Stimulated activated CD4-positive, alpha-beta T cell treated with anti-CD3 and anti-CD28 coated beads, TNF-alpha, amount 100 ng/mL, for 48 hours (primary cell): ENCODE data around the gene C3orf33.

Experiments used
- DNase-seq, 3 donors: peaks; one replicate each; pipeline ENCODE4 v3.0.0-alpha.2; 2020; ENCODE audit warnings: low read depth in 3 of 3

The C3orf33 gene

DNA sequence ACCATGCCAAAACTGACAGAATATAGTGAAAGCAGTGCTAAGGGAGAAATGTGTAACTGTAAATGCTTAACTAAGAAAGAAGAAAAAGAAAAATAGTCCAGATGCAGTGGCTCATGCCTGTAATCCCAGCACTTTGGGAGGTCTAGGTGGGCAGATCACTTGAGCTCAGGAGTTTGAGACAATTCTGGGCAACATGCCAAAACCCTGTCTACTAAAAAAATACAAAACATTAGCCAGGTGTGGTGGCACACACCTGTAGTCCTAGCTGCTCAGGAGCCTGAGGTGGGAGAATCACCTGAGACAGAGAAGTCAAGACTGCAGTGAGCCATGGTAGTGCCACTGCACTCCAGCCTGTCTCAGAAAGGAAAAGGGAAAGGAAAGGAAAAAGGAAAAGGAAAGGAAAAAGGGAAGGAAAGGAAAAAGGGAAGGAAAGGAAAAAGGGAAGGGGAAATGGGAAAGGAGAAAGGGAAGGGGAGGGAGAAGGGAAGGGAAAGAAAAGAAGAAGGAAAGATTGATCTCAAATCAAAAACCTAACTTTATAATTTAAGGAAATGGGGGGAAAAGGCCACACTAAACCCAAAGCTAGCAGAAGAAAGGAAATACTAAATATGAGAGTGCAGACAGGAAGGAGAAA lies 20.3 kb downstream of the C3orf33 start:
- no peak for DNase-seq

DNA sequence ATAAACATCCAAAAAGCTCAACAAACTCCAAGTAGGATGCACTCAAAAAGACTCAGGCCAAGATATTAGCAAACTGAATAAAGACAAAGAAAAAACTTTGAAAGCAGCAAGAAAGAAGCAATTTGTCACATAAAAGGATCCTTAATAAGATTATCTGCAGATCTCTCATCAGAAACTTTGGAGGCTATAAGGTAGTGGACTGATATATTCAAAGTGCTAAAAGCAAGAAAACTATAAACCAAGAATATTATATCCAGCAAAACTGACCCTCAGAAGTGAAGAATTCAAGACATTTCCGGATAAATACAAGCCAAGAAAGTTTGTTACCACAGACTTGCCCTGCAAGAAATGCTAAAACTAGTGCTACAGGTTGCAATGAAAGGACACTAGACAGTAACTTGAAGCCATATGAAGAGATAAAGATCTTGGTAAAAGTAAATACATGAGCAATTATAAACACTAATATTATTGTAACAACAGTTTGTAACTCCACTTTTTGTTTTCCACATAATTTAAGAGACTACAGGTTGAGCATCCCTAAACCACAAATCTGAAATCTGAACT lies 23.6 kb downstream of the C3orf33 start:
- no peak for DNase-seq

DNA sequence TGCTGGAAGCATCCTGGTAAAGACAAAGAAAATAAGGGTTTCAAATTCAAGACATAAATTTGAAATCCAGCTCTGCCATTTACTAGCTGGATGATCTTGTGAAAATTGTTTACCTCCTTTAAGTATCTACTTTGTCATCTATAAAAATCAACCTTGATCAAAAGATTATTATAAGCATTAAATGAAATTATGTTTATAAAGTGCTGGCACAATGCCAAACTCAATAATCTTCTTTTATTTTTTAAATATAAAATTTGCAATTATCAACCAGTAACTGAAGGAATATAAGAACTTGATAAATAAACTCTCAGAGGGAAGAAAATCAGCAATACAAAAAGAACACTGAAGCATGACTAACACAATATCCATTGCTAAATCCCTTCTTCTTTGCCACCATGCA lies 25.8 kb downstream of the C3orf33 start:
- DNase-seq, result no peak

DNA sequence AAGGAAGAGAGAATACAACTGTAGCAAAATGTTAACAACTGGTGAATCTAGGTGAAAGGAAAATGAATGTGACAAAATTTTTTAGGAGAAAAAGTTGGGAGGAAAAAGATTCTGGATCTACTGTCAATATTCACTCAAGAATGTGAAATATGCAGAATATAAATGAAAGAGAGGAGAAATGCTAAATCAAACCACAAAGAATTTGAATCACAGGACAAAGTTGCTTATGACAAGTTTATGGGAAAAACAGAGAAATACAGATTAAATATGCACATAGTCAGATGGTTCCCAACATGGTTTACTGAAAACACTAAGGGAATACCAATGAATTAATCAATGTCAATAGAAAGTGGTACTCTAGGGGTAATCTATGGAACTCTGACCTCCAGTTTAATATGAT lies 27.6 kb downstream of the C3orf33 start:
- no peak for DNase-seq

DNA sequence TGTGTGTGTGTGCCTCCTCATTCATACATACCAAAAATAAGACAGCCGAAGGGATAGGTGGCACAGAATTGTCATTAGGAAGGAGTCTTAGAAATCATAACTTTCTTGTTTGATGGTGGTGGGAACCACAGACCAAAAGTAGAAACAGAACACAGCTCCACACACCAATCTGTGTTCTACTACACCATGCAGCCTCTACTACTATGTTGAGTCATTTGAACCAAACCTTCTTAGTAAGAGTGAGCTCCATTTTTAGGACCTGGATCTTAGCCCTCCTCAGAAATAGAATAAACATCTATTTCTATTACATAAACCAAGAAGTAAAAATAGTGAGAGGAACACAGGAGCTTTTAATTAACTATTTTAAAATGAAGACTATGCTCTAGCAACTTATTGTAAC lies 33.3 kb downstream of the C3orf33 start:
- DNase-seq, result no peak

DNA sequence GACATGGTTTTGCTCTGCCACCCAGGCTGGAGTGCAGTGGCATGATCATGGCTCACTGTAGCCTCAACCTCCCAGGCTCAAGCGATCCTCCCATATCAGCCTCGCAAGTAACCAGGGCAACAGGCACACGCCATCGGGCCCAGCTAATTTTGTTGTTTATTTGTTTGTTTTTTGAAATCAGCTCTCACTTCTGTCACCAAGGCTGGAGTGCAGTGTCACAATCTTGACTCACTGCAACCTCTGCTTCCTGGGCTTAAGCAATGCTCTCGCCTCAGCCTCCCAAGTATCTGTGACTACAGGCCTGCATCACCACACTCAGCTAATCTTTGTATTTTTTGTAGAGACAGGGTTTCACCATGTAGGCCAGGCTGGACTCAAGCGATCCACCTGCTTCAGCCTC lies 35.0 kb downstream of the C3orf33 start:
- DNase-seq, result no peak

DNA sequence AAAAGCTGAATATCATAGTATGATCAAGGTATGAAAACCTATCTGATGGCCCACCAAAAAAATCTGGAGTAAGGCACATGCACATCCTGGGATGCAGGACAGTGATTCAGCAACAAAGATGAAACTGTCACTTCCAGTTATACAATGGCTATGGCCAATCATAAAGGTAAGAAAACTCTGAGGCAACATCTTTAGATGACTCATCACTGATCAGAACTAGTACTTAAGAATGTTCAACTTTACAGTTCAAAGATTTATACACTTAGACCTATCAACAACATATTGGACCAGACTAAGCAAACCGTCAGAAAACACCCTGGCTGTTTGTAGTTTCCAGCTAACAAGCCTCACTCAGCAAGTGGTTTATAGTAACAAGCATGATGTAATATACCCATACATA lies 39.9 kb downstream of the C3orf33 start:
- no peak for DNase-seq

DNA sequence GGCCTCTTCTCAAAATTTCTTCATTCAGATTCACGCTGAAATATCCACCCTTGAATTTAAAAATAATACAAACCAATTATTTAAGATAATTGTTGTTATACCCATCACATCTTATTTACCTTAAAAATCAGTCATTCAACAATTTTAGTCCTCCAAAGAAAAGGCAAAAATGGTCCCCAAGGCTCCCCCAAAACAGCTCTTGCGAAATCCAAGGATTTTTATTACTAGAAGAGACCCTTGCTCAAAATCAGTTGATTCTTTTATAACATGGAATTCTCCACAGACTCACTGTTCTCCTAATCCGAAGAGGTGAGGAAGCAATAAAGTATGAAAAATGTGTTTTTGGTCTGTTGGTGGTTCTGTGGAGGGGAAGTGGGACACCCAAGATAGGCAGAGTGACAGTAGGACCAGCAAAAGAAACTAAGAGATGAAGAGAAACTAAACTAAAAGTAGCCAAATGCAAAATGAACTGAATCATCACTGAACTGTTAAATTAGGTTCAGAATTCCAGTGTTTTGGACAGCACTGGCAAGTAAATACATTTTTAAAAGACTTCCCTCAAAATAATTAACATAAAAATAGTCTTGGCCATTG lies 42.1 kb downstream of the C3orf33 start:
- no peak for DNase-seq

DNA sequence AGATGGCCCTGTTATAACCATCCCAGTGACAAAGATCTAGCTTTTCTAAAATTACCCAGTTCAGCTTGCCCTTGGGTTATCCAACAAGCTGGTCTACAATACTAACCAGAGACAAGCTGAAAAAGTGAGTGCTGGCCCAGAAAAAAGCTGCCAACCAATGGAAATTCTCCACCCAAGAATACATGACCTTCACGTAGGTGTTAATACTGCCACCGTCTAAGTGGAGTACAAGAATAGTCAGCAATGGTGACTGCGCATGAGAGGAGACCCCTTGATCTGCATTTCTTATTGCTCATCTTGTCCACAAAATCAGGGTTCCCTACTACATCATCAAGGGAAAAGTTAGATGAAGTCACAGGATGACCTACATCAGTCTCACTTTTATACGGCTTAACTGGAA lies 45.4 kb downstream of the C3orf33 start:
- DNase-seq, result no peak

DNA sequence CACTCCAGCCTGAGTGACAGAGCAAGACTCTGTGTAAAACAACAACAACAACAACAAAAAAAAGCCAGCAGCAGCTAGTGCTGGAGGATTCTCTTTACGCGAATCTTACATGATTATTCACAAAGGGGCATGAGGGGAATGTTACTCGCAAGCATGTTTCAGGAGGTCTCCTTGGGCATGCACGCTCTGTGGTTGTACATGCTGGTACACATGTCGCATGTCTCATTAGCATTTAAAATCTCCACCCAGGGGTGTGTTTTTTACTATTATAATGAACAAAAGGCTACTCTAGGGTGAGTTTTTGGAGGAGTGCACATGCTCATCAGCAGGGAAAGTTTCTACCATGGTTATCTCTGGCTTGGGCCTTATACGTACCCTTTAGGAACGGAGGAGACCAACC lies 48.5 kb downstream of the C3orf33 start:
- DNase-seq, result no peak

DNA sequence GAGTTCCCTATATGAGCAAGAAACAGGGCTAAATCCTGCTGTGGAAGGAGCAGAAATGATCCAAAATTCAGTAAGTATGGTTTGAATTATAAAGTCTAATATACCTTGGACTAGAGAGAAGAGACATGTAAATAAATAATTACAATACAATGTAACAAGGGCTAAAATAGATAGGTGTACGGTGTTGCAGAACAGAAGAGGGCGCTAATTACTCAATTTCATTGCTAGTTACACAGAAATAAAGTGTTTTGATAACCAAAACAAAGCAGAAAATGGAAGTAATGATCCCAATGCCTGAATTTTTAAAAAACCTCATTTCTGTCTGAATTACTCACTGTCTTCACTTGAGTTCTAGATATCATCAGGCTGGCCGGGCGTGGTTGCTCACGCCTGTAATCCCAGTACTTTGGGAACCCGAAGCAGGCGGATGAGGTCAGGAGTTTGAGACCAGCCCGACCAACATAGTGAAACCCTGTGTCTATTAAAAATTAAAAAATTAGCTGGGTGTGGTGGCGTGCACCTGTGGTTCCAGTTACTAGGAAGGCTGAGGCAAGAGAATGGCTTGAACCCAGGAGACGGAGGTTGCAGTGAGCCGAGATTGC lies 52.9 kb downstream of the C3orf33 start:
- no peak for DNase-seq

DNA sequence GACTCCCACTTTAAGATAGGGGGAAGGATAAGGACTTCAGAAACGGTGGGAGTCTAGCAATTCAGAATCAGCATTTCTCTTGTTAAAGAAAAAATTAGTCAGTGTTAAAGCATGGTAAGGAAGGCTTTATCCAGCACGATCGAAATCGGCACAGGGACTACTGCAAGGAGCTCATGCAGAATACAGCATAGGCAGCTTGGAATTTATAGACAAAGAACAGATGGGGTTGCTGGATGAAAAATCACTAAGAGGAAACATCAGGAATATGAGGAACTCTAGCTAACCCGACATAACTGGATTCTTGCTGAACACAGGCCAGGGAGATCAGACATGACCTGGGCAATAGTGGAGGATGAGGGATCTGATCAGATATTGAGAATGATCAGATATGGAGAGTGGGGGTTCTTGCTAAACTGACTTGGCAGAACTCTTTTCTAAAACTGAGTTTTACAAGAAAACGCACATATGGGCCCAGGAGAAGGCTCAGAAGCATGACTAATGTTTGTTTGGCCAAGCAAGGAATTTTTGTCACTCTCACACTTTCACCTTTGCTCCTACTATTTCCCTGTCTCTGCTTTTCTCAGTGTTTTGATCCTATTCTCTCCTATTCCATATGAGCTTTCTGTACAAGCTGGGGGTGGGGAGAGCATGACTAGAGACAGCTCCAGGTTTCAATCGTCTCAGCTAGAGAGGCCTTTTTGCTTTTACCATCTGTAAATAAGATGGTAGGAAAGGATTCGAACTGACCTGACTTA lies 57.3 kb downstream of the C3orf33 start:
- DNase-seq, result no peak

DNA sequence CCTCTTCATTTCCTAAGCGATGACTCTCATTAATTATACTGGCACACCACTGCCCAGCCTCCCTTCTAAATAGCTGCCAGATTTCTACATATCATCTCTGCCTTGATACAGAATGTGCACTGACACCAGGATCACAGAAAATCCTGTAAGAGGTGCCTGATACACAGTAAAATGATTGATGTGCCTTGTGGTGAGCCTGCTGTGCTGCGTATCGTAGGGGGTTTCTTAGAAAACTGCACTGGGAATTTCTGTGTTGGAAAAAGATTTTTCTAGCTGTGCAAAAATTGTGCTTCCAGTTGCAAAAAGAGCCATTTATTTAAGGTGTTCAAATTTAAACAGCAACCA lies 58.2 kb downstream of the C3orf33 start:
- no peak for DNase-seq

DNA sequence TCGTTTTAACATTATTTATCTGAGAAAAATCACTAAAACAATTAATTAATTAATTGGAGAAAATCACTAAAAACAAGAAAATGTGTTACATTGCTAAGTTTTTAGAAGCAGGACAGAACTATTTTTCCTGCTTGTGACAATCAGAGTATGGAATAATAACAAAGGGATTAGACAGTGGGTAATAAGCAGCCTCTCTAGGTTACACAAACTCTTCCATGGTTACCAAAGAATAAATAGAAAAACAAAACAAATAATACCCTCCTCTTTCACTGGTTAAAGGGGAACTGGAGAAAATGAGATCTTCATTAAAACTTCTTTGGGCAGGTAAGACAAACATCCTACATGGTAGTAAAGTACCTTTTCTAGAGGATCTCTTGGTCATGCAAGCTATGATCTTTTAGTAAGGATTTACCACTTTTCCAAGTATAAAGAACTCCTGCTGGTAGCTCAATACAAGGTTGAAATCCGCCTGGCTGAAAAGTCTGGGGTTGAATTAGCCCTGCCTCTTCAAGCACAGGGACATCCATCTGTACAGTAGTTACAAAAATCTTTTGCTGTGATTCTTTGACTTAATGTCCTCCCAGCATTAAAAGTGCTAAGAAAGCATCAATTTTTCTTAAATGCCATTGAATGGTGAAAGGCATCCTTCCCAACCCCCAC lies 58.7 kb downstream of the C3orf33 start:
- no peak for DNase-seq

DNA sequence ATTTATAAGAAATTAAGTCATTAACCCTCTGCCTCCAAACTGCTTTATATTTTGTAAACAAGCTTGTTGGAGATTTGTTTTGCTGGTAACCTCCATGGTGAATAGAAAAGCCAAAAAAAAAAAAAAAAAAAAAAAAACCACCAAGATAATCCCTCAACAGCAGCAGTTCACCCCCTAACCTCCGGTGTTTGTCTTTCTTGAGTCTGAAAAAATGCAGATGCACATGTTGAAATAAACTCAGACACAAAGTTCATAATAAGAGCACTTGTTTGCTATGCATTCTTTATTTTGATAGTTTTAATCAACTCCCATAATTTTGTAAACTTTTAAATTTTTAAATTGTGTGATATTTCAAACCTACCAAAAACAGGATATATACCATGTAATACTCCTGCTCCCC lies 59.4 kb downstream of the C3orf33 start:
- DNase-seq, result no peak

DNA sequence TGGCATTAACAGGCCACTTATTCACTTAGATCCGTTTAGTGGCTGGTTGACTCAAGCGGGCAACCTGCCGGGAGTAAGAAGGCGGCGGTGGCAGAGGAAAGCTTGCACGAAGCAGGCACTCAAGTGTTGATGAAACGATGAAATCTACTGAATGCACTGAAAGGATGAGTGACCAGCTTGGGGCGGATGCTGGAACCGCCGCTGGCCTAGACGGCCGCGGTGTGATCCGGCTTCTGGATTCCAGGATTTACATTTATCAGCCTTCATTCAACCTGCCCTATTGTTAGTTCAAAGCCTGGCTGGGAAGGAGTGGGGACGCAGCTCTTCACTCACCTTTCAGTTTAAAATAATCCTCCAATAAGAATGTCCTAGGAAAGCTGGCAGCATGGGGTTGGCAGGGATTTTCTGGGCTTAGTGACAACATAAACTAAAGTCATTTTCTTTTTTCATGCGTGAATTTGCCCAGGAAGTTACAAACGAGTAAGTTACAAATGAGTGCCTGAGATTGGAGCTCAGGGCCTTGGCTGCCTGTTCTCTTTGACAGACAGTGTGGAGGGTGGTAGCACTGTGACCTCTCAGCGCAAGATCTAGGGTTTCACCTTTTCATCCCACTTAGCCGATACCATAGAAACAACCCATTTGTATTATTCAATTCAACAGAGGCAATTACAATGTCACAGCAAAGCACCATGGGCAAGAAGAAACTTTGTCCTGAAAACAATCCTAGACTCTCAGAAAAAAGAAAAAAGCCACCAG lies 60.1 kb downstream of the C3orf33 start:
- DNase-seq, result no peak

DNA sequence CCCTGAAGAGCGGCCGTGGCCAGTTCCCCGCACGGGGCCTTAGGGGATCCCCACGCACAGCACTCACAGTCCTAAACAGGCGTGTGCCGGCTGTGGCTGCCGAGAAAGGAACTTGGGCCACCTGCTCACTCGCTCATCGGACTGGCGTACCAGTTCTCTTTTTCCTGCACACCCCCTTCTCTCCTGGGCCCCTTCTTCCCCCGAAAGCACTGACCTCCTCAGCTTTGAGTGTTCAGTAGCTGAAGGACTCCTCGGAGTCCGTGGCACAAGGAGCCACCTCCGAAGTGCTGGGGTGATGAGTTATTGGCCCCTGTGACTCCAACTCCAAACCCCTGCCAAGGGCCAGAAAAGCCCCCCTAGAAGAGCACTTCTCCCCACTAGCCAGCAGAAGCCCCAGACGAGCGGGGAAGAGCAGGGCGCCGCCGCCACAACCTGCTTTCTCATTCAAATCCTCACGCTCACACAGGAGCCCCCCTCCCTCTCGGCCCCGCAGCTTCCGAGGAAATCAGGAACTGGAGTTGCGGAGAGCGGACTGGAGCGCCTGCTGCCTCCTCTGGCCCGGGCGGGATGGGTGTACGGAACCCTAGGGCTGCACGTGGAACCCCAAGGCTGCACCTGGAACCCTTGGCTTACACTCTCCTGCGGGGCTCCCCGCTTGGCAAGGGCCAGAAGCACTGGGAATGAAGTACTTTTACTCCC lies 61.3 kb downstream of the C3orf33 start, which contains the start of gene PLCH1:
Gene PLCH1, minus strand, starts transcription at position 446 of the 699 bp plus-strand sequence. CDS start 40,847 bp downstream, outside the sequence.
- peak in 1 of 3 donors; percentile 17 for DNase-seq

DNA sequence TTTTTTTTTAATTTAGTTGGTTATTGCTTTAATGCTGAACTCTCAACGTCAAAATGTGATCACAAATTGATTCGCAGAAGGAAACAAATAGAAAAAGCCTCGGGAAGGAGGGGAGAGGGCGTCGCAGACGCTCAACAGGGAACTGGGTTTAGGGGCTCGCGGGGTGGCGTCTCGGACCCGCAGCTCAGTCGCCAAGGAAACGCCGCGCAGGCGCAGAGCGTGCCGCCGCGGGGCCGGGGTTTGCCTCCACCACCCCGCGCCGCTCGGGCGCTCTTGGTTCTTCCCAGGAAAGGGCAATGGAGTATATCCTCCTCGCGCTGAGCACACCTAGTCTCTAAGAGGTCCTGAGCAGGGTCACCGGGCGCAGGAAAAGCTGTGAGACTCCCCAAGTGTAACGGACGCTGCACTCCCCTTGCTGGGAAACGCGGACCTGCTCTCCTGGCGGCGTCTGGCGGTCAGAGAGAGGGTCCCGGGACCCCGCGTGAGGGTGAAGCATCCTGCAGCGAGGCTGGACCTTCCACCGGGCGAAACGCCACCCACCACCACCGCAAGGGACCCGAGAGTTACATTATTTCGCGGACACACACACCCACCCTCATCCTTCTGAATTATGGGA lies 62.0 kb downstream of the C3orf33 start:
- DNase-seq, result peak in 2 of 3 donors; percentile 25 to 31

DNA sequence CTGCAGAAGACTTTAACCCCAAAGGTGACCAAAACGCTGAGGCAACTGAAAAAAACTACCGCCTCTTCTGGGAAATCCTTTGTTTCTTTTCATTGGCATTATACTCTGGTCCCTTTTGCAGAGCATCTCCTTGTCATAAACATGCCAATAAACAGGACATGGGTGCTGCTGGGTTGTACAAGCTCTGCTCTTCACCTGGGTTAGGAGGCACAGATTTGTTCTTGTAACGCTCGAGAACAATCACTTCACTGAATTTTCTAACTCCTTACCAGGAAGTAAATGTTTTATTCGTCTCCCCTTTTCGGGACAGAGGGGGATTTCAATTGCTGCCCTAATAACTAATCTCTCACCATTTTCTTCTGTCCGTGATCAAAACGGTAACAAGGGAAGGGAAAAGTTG lies 62.5 kb downstream of the C3orf33 start:
- no peak for DNase-seq

DNA sequence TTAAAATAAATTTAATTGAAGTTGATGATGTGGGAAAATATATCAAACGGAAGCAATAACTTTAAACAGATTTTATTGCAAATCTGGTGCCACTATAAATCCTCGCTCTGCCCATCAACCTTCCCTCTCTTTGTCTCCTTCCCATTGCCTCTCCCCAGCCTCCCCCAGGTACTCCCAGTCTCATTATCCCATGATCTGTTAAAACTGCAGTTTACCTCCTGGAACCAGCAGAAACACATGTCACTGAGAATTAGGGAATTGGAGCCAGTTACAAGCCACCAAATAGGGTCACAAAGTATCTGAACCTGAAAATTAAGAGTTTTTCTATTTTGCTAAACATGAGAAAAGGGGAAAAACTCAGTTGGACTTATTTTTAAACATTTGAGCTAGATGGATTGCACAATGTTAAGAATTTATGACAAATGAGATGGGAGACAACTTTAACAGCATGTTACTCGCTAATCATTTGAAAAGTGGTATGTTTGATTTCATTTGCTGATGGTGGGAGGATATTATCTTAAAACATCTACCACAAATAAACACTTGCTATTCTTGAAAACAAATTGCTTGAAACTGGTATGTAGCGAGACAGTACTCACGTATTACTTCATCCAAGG lies 63.6 kb downstream of the C3orf33 start:
- DNase-seq, result no peak
